ENCODE results near the gene LSAMP. TPM values are rescaled to one million over a fixed set of nuclear protein-coding genes. Genes with fewer than 3 reads are reported as not detected.

LSAMP gene
- total and polyA plus RNA-seq, 2 donors: 0.71 to 1.5 TPM

DNA sequence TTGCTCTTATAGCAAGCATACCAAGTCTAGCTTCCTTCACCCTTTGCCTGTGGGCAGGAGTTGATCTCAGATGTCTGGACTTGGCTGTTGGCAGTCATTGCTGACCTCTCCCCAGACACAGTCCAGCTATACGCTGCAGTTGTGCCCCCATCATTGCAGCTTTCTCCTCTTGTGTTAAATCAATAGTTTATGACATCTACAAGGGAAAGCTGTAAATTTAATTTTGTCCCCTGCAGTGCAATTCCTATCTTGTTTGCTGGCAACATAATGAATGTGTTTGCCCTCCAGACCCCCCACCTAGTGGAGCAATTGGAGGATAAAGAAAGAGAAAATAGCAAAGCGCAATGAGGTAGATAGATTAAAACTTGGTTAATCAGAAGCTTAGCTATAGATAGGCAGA, 280.2 kb downstream of the LSAMP start:
- H3K4me3 ChIP-seq (ENCODE audit: low read length in 2 of 2): no peak overlapping the region
- H3K9me3 ChIP-seq (ENCODE audit: control insufficient read depth in 2 of 2, insufficient read depth in 1 of 2, low read length in 1 of 2): no peaks in the 10 kb centered on the region
- no peaks in the 10 kb centered on the region for H3K4me1 ChIP-seq (ENCODE audit: control insufficient read depth in 2 of 2, insufficient read depth in 2 of 2, low read length in 2 of 2)
- WGBS: 94% methylated on average over 2 of the region's 2 CpGs
- no peak for DNase-seq (ENCODE audit: low read depth in 6 of 9, low spot score in 9 of 9)
- H3K27ac ChIP-seq (ENCODE audit: low read depth in 1 of 2, low read length in 1 of 2): no peak overlapping the region
- H3K27me3 ChIP-seq (ENCODE audit: control insufficient read depth in 2 of 2, insufficient read depth in 1 of 2, low read length in 1 of 2): no peaks in the 10 kb centered on the region
- H3K36me3 ChIP-seq (ENCODE audit: control insufficient read depth in 2 of 2, insufficient read depth in 2 of 2, low read length in 1 of 2): no peaks in the 10 kb centered on the region

GRCh38 chr3:116164039-116164438, 281.2 kb downstream of the LSAMP start:
- no peak overlapping the region for H3K27ac ChIP-seq (ENCODE audit: low read depth in 1 of 2, low read length in 1 of 2)
- no peak for DNase-seq (ENCODE audit: low read depth in 6 of 9, low spot score in 9 of 9)
- H3K4me1 ChIP-seq (ENCODE audit: control insufficient read depth in 2 of 2, insufficient read depth in 2 of 2, low read length in 2 of 2): no peaks in the 10 kb centered on the region
- WGBS: 87% methylated on average over 2 of the region's 2 CpGs
- no peak overlapping the region for H3K4me3 ChIP-seq (ENCODE audit: low read length in 2 of 2)
- no peaks in the 10 kb centered on the region for H3K36me3 ChIP-seq (ENCODE audit: control insufficient read depth in 2 of 2, insufficient read depth in 2 of 2, low read length in 1 of 2)
- H3K9me3 ChIP-seq (ENCODE audit: control insufficient read depth in 2 of 2, insufficient read depth in 1 of 2, low read length in 1 of 2): no peaks in the 10 kb centered on the region
- H3K27me3 ChIP-seq (ENCODE audit: control insufficient read depth in 2 of 2, insufficient read depth in 1 of 2, low read length in 1 of 2): no peaks in the 10 kb centered on the region

GRCh38 chr3:116161575-116162525, 283.4 kb downstream of the LSAMP start:
- H3K4me1 ChIP-seq (ENCODE audit: control insufficient read depth in 2 of 2, insufficient read depth in 2 of 2, low read length in 2 of 2): no peaks in the 10 kb centered on the region
- H3K27me3 ChIP-seq (ENCODE audit: control insufficient read depth in 2 of 2, insufficient read depth in 1 of 2, low read length in 1 of 2): no peaks in the 10 kb centered on the region
- H3K36me3 ChIP-seq (ENCODE audit: control insufficient read depth in 2 of 2, insufficient read depth in 2 of 2, low read length in 1 of 2): no peaks in the 10 kb centered on the region
- DNase-seq (ENCODE audit: low read depth in 6 of 9, low spot score in 9 of 9): no peak
- H3K4me3 ChIP-seq (ENCODE audit: low read length in 2 of 2): no peak overlapping the region
- H3K9me3 ChIP-seq (ENCODE audit: control insufficient read depth in 2 of 2, insufficient read depth in 1 of 2, low read length in 1 of 2): no peaks in the 10 kb centered on the region
- H3K27ac ChIP-seq (ENCODE audit: low read depth in 1 of 2, low read length in 1 of 2): no peak overlapping the region
- WGBS: 82% methylated on average over 5 of the region's 5 CpGs

GRCh38 chr3:116160594-116160993, 284.7 kb downstream of the LSAMP start:
- WGBS: 89% methylated on average over 1 of the region's 1 CpG
- no peak overlapping the region for H3K27ac ChIP-seq (ENCODE audit: low read depth in 1 of 2, low read length in 1 of 2)
- no peaks in the 10 kb centered on the region for H3K27me3 ChIP-seq (ENCODE audit: control insufficient read depth in 2 of 2, insufficient read depth in 1 of 2, low read length in 1 of 2)
- DNase-seq (ENCODE audit: low read depth in 6 of 9, low spot score in 9 of 9): no peak
- H3K4me3 ChIP-seq (ENCODE audit: low read length in 2 of 2): no peak overlapping the region
- H3K4me1 ChIP-seq (ENCODE audit: control insufficient read depth in 2 of 2, insufficient read depth in 2 of 2, low read length in 2 of 2): no peaks in the 10 kb centered on the region
- no peaks in the 10 kb centered on the region for H3K9me3 ChIP-seq (ENCODE audit: control insufficient read depth in 2 of 2, insufficient read depth in 1 of 2, low read length in 1 of 2)
- H3K36me3 ChIP-seq (ENCODE audit: control insufficient read depth in 2 of 2, insufficient read depth in 2 of 2, low read length in 1 of 2): no peaks in the 10 kb centered on the region

DNA sequence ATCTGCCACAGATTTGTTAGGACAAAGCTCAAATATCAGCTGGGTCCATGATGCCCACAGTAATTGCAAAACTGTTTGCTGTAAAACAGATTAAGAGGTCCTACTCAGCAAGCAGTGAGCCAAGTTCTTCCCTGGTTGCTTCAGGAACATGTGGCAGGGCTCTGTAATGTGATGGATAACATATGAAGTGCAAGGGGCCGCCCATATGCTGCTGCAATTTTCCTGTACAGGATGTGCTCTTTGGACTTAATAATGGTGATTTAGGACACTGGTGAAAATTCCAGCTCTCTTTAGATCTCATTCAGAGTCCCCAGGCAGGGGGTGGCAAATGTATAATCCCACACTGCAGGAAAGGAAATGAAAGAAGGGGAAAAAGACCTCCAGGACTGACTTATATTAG, 289.4 kb downstream of the LSAMP start:
- 84% methylated on average over 1 of the region's 1 CpG for WGBS
- no peak for DNase-seq (ENCODE audit: low read depth in 6 of 9, low spot score in 9 of 9)

DNA sequence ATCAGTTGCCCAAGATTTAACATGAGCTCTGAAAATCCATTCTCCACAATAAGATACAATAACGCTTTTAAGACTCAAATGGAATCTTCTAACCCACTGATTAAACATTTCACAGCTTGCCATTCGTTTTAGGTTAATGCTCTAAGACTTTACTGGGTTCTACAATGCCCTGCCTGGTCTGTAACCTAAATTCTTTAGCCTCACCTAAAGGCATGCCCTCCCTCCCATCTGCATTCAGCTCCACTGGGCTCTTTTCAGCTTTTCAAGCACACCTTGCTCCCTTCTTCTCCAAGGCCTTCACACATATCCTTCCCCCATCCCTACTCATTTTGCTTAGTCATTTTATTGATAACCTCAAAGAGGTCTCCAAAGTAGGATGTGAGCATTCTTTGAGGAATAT, 290.9 kb downstream of the LSAMP start:
- WGBS: 62% methylated on average over 2 of the region's 2 CpGs
- Histone ChIP-seq H3K36me3 (ENCODE audit: control insufficient read depth in 2 of 2, insufficient read depth in 2 of 2, low read length in 1 of 2) (no peaks in the 10 kb centered on the region), H3K4me3 (ENCODE audit: low read length in 2 of 2) (no peak overlapping the region), H3K27ac (ENCODE audit: low read depth in 1 of 2, low read length in 1 of 2) (no peak overlapping the region), H3K4me1 (ENCODE audit: control insufficient read depth in 2 of 2, insufficient read depth in 2 of 2, low read length in 2 of 2) (no peaks in the 10 kb centered on the region), H3K9me3 (ENCODE audit: control insufficient read depth in 2 of 2, insufficient read depth in 1 of 2, low read length in 1 of 2) (no peaks in the 10 kb centered on the region), H3K27me3 (ENCODE audit: control insufficient read depth in 2 of 2, insufficient read depth in 1 of 2, low read length in 1 of 2) (no peaks in the 10 kb centered on the region)
- DNase-seq (ENCODE audit: low read depth in 6 of 9, low spot score in 9 of 9): no peak

More for the DNA sequence above, 289.4 kb downstream of the LSAMP start:
- no peak overlapping the region for H3K4me3 ChIP-seq (ENCODE audit: low read length in 2 of 2)
- no peaks in the 10 kb centered on the region for H3K36me3 ChIP-seq (ENCODE audit: control insufficient read depth in 2 of 2, insufficient read depth in 2 of 2, low read length in 1 of 2)
- no peaks in the 10 kb centered on the region for H3K9me3 ChIP-seq (ENCODE audit: control insufficient read depth in 2 of 2, insufficient read depth in 1 of 2, low read length in 1 of 2)
- H3K27ac ChIP-seq (ENCODE audit: low read depth in 1 of 2, low read length in 1 of 2): no peak overlapping the region
- H3K4me1 ChIP-seq (ENCODE audit: control insufficient read depth in 2 of 2, insufficient read depth in 2 of 2, low read length in 2 of 2): no peaks in the 10 kb centered on the region
- H3K27me3 ChIP-seq (ENCODE audit: control insufficient read depth in 2 of 2, insufficient read depth in 1 of 2, low read length in 1 of 2): no peaks in the 10 kb centered on the region

DNA sequence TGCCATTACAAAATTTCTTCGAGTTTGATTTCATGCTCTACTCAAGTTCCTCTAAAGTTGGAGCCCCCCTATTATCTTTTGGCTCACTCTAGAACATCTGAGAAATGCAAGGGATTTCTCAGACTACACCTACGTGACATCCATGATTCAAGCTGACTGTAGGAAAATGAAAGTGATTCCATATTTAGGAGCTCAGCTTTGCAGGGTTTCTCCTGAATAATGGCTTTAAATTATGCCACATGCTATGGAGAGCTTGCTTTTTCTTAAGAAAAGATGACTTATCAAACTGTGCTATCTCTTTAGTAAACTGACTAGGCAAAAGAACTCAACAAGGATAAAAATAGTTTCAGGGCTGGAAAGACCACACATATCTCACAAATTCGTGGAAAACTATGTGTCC, 292.1 kb downstream of the LSAMP start:
- H3K27me3 ChIP-seq (ENCODE audit: control insufficient read depth in 2 of 2, insufficient read depth in 1 of 2, low read length in 1 of 2): no peaks in the 10 kb centered on the region
- DNase-seq (ENCODE audit: low read depth in 6 of 9, low spot score in 9 of 9): no peak
- H3K27ac ChIP-seq (ENCODE audit: low read depth in 1 of 2, low read length in 1 of 2): no peak overlapping the region
- no peak overlapping the region for H3K4me3 ChIP-seq (ENCODE audit: low read length in 2 of 2)
- H3K4me1 ChIP-seq (ENCODE audit: control insufficient read depth in 2 of 2, insufficient read depth in 2 of 2, low read length in 2 of 2): no peaks in the 10 kb centered on the region
- H3K9me3 ChIP-seq (ENCODE audit: control insufficient read depth in 2 of 2, insufficient read depth in 1 of 2, low read length in 1 of 2): no peaks in the 10 kb centered on the region
- H3K36me3 ChIP-seq (ENCODE audit: control insufficient read depth in 2 of 2, insufficient read depth in 2 of 2, low read length in 1 of 2): no peaks in the 10 kb centered on the region
- WGBS: 67% methylated on average over 3 of the region's 3 CpGs

DNA sequence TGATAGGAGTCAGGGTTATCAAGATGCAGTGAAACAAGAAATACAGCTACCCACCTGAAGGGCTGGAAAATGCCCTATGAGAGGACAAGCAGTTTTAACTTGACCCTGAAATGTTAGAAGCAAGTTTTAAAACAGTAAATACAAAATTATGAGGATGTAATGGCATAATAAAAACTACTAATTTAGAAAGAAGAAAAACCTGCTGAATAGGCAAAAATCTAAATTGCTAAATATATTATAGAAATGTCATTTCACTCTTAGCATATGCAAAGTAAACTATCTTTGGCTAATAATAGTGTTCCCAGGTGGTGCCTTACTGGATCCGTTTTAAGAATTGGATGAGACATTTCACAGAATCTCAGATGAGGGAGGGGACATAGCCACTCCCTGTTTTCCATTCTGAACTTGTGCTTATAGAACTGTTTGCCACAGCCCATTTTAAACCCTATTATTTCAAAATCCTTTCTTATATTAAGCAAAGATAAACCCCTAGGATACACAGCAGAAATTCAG, 294.6 kb downstream of the LSAMP start:
- H3K27me3 ChIP-seq (ENCODE audit: control insufficient read depth in 2 of 2, insufficient read depth in 1 of 2, low read length in 1 of 2): no peaks in the 10 kb centered on the region
- WGBS: 67% methylated on average over 1 of the region's 1 CpG
- no peak overlapping the region for H3K27ac ChIP-seq (ENCODE audit: low read depth in 1 of 2, low read length in 1 of 2)
- no peak overlapping the region for H3K4me3 ChIP-seq (ENCODE audit: low read length in 2 of 2)
- no peak for DNase-seq (ENCODE audit: low read depth in 6 of 9, low spot score in 9 of 9)
- H3K36me3 ChIP-seq (ENCODE audit: control insufficient read depth in 2 of 2, insufficient read depth in 2 of 2, low read length in 1 of 2): no peaks in the 10 kb centered on the region
- no peaks in the 10 kb centered on the region for H3K4me1 ChIP-seq (ENCODE audit: control insufficient read depth in 2 of 2, insufficient read depth in 2 of 2, low read length in 2 of 2)
- H3K9me3 ChIP-seq (ENCODE audit: control insufficient read depth in 2 of 2, insufficient read depth in 1 of 2, low read length in 1 of 2): no peaks in the 10 kb centered on the region
